ENCODE measurements around the gene CPSF7. TPM values are rescaled to one million over a fixed set of nuclear protein-coding genes. Genes with fewer than 3 reads are reported as not detected.
"Not testable (repeated sequence)": the region's sequence is repeated elsewhere in the genome, so short reads cannot be mapped to it uniquely, and the experiment has no call there.

Gene CPSF7
- total and polyA plus RNA-seq, 9 donors, result 27.8 to 75.9 (median 66.1) TPM

DNA sequence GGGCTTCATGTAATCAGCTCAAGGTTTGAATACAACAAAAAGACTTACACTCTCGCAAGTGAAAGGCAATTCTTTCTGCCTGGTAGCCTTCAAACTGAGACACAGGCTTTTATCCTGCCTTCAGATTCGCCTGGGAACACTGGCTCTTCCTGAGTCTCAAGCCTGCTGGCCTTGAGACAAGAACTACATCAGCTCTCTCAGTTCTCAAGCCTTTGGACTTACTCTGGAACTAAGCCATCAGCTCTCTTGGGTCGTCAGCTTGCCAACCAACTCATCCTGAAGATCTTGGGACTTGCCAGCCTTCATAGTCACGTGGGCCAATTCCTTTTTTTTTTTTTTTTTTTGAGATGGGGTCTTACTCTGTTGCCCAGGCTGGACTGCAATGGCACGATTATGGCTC, 43.1 kb upstream of the CPSF7 start:
- Histone ChIP-seq H3K9me3 (replicated peaks; ENCODE audit: control insufficient read depth, low read depth, low read length) (peaks cover 2% of the 10 kb centered on the region), H3K36me3 (ENCODE audit: control insufficient read depth, insufficient read depth, low read length) (peaks cover 20% of the 10 kb centered on the region), H3K27me3 (ENCODE audit: control insufficient read depth, insufficient read depth, low read length) (peaks cover 1% of the 10 kb centered on the region), H3K4me1 (ENCODE audit: control insufficient read depth, insufficient read depth, low read length) (peaks cover 27% of the 10 kb centered on the region), H3K4me3 (ENCODE audit: low read length) (no peak overlapping the region), H3K27ac (ENCODE audit: low read length) (peak overlapping the region; percentile 78)
- WGBS (ENCODE audit: insufficient coverage), result 21% methylated on average over 3 of the region's 5 CpGs
- DNase-seq, result peak; percentile 89

DNA sequence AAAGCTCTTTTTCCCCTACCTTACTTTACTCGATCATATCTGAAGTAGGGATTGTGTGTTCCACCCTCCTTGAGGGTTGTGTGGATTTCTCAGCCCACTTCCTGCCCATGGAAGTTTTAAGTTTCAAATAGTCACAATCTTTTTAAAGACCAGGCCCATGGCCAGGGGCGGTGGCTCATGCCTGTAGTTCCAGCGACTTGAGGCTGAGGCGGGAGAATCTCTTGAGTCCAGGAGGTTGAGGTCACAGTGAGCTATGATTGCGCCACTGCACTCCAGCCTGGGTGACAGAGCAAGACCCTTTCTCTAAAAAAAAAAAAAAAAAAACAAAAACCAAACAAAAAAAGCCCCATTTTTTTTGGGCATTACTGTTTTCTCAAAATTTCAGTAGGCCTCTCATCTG, 42.5 kb upstream of the CPSF7 start:
- Histone ChIP-seq H3K4me1 (ENCODE audit: control insufficient read depth, insufficient read depth, low read length) (peaks cover 21% of the 10 kb centered on the region), H3K4me3 (ENCODE audit: low read length) (no peak overlapping the region), H3K9me3 (replicated peaks; ENCODE audit: control insufficient read depth, low read depth, low read length) (peaks cover 2% of the 10 kb centered on the region), H3K36me3 (ENCODE audit: control insufficient read depth, insufficient read depth, low read length) (peaks cover 20% of the 10 kb centered on the region), H3K27ac (ENCODE audit: low read length) (peak overlapping the region; percentile 78), H3K27me3 (ENCODE audit: control insufficient read depth, insufficient read depth, low read length) (no peaks in the 10 kb centered on the region)
- no CpG with 5 or more reads among the region's 5 CpGs for WGBS (ENCODE audit: insufficient coverage)
- DNase-seq, result peak; percentile 73

DNA sequence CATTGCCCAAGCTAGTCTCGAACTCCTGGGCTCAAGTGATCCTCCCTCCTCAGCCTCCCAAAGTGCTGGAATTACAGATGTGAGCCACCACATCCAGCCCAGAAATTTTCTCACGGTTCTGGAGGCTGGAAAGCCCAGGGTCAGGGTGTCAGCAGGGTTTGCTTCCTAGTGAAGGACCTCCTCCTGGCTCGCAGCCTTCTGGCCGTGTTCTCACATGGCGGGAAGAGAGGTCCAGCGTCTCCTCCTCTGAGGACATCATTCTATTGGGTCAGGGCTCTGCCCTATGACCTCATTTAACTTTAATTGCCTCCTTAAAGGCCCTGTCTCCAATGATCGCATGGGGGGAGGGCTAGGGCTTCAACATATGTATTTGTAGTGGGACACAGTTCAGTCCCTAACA, 38.2 kb upstream of the CPSF7 start:
- WGBS (ENCODE audit: insufficient coverage), result 58% methylated on average over 6 of the region's 7 CpGs
- no peak overlapping the region for H3K27ac ChIP-seq (ENCODE audit: low read length)

DNA sequence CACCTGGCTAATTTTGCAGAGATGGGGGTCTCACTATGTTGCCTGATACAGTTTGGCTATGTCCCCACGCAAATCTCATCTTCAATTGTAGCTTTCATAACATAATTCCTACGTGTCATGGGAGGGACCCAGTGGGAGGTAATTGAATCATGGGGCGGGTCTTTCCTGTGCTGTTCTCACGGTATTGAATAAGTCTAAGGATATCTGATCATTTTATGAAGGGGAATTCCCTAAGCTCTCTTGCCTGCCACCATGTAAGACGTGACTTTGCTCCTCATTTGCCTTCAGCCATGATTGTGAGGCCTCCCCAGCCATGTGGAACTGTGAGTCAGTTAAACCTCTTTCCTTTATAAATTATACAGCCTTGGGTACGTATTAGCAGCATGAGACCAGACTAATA, 37.8 kb upstream of the CPSF7 start:
- H3K4me1 ChIP-seq (ENCODE audit: control insufficient read depth, insufficient read depth, low read length); DNase-seq; H3K4me3 ChIP-seq (ENCODE audit: low read length); H3K27ac ChIP-seq (ENCODE audit: low read length); H3K36me3 ChIP-seq (ENCODE audit: control insufficient read depth, insufficient read depth, low read length); H3K27me3 ChIP-seq (ENCODE audit: control insufficient read depth, insufficient read depth, low read length); H3K9me3 ChIP-seq (replicated peaks; ENCODE audit: control insufficient read depth, low read depth, low read length): not testable (repeated sequence)
- WGBS (ENCODE audit: insufficient coverage), result 88% methylated on average over 1 of the region's 6 CpGs

More for the DNA sequence above, 38.2 kb upstream of the CPSF7 start:
- DNase-seq, result no peak
- Histone ChIP-seq H3K36me3 (ENCODE audit: control insufficient read depth, insufficient read depth, low read length) (peaks cover 12% of the 10 kb centered on the region), H3K4me1 (ENCODE audit: control insufficient read depth, insufficient read depth, low read length) (peaks cover 12% of the 10 kb centered on the region), H3K27me3 (ENCODE audit: control insufficient read depth, insufficient read depth, low read length) (no peaks in the 10 kb centered on the region), H3K9me3 (replicated peaks; ENCODE audit: control insufficient read depth, low read depth, low read length) (no peaks in the 10 kb centered on the region), H3K4me3 (ENCODE audit: low read length) (no peak overlapping the region)

DNA sequence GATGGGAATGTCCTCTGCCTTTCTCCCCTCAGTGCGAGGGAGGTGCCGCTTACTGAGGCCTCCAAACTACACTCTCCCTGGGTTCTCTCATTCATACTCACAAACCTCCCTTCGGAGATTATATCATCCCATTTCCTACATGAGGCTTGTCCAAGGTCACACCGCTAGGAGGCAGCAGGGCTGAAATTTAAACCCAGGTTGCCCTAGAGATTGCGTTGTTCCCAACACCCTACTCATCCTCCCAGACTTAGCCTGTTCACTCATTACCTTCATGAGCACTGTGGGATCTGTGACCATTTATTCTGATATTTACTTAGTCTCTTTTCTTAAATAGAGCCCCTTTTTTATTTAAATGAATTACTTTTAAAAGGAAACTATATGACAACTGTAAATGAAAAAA, 31.2 kb upstream of the CPSF7 start:
- Histone ChIP-seq H3K27me3 (ENCODE audit: control insufficient read depth, insufficient read depth, low read length) (no peaks in the 10 kb centered on the region), H3K4me3 (ENCODE audit: low read length) (no peak overlapping the region), H3K9me3 (replicated peaks; ENCODE audit: control insufficient read depth, low read depth, low read length) (no peaks in the 10 kb centered on the region), H3K4me1 (ENCODE audit: control insufficient read depth, insufficient read depth, low read length) (peaks cover 2% of the 10 kb centered on the region), H3K27ac (ENCODE audit: low read length) (no peak overlapping the region), H3K36me3 (ENCODE audit: control insufficient read depth, insufficient read depth, low read length) (peaks cover 7% of the 10 kb centered on the region)
- 65% methylated on average over 4 of the region's 5 CpGs for WGBS (ENCODE audit: insufficient coverage)
- DNase-seq, result no peak

DNA sequence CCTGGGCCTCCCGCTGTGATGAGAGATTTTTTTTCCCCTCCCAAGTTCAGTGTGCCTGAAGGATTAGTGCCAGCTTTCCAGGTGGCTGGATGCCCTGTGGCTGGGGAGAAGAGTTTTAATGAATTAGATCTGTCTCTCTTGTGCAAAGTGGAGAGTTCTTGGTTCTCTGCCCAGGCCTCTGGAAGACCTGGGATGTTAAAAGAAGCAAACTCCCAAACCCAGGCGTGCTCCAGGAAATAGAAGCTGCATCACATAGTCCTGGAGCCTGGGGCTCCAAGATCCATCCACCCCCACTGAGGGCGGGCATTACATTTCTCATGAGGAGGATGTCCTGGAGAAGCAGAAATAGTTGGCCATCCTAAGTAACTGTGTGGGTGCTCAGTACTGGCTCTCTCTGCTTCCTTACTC, 30.7 kb upstream of the CPSF7 start:
- Histone ChIP-seq H3K9me3 (replicated peaks; ENCODE audit: control insufficient read depth, low read depth, low read length) (no peaks in the 10 kb centered on the region), H3K27me3 (ENCODE audit: control insufficient read depth, insufficient read depth, low read length) (no peaks in the 10 kb centered on the region), H3K27ac (ENCODE audit: low read length) (no peak overlapping the region), H3K36me3 (ENCODE audit: control insufficient read depth, insufficient read depth, low read length) (peaks cover 11% of the 10 kb centered on the region), H3K4me1 (ENCODE audit: control insufficient read depth, insufficient read depth, low read length) (peaks cover 2% of the 10 kb centered on the region), H3K4me3 (ENCODE audit: low read length) (no peak overlapping the region)
- peak; percentile 92 for DNase-seq
- no CpG with 5 or more reads among the region's 3 CpGs for WGBS (ENCODE audit: insufficient coverage)

DNA sequence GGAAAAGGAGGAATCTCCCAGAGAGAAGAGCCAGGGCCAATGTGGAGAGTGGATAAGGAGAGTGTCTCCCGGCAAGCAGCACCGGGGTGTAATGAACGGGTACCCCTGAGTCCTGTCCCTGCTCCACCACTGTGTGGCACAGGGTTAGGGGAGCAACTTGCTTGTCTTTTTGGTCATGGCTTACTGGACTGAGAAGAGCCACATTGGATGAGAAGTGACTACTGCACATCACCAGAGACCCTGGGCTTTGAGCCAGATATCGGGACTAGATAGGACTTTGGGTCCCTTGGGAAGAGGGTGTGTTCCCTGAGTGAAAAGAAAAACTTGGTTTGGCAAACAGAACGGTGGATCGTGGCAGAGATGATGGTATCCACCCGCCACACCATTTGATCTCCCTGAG, 24.7 kb upstream of the CPSF7 start:
- H3K4me3 ChIP-seq (ENCODE audit: low read length), result no peak overlapping the region
- no peak for DNase-seq
- H3K36me3 ChIP-seq (ENCODE audit: control insufficient read depth, insufficient read depth, low read length), result peaks cover 32% of the 10 kb centered on the region
- no peak overlapping the region for H3K27ac ChIP-seq (ENCODE audit: low read length)
- H3K9me3 ChIP-seq (replicated peaks; ENCODE audit: control insufficient read depth, low read depth, low read length), result no peaks in the 10 kb centered on the region
- H3K4me1 ChIP-seq (ENCODE audit: control insufficient read depth, insufficient read depth, low read length), result peaks cover 2% of the 10 kb centered on the region
- no peaks in the 10 kb centered on the region for H3K27me3 ChIP-seq (ENCODE audit: control insufficient read depth, insufficient read depth, low read length)
- WGBS (ENCODE audit: insufficient coverage), result 67% methylated on average over 4 of the region's 7 CpGs

DNA sequence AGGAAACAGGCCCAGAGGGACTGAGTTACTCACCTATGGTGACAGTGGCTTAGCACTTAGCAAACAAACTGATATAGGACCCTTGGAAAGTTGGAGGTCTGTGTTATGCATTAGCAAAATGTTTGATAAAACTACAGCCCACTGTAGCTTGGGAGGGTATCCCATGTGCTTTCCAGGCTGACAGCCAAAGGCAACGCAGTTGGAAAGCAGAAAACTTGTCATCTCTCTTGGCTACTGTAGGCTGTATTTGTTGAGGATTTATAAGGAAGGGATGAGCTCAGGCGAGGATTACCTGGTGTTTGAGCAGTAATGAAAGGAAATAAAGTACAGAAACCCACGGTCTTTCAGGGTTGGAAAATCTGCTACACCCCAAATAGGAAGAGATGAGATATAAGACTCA, 23.9 kb upstream of the CPSF7 start:
- peak; percentile 89 for DNase-seq
- WGBS (ENCODE audit: insufficient coverage), result 40% methylated on average over 2 of the region's 3 CpGs

DNA sequence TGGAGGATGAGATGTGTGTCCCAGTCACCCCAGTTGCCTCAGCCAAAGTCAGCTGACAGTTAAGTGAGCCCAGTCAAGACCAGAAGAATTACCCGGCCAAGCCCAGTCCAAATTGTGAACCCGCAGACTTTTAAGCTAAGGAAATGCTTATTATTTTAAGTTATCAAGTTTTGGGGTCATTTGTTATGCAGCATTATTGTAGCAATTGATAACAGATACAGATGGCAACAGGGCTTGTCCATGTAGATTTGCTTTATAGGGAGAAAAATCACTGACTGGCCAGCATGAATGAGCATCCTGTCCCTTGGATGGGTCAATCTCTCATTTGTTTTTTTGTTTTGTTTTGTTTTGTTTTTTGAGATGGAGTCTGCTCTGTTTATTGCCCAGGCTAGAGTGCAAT, 23.1 kb upstream of the CPSF7 start:
- H3K27me3 ChIP-seq (ENCODE audit: control insufficient read depth, insufficient read depth, low read length), result no peaks in the 10 kb centered on the region
- no CpG with 5 or more reads among the region's 2 CpGs for WGBS (ENCODE audit: insufficient coverage)
- H3K27ac ChIP-seq (ENCODE audit: low read length), result no peak overlapping the region
- H3K9me3 ChIP-seq (replicated peaks; ENCODE audit: control insufficient read depth, low read depth, low read length), result no peaks in the 10 kb centered on the region
- DNase-seq, result no peak
- no peak overlapping the region for H3K4me3 ChIP-seq (ENCODE audit: low read length)
- peaks cover 48% of the 10 kb centered on the region for H3K36me3 ChIP-seq (ENCODE audit: control insufficient read depth, insufficient read depth, low read length)
- peaks cover 5% of the 10 kb centered on the region for H3K4me1 ChIP-seq (ENCODE audit: control insufficient read depth, insufficient read depth, low read length)

More for the DNA sequence above, 23.9 kb upstream of the CPSF7 start:
- H3K4me3 ChIP-seq (ENCODE audit: low read length), result no peak overlapping the region
- H3K36me3 ChIP-seq (ENCODE audit: control insufficient read depth, insufficient read depth, low read length), result peaks cover 40% of the 10 kb centered on the region
- H3K4me1 ChIP-seq (ENCODE audit: control insufficient read depth, insufficient read depth, low read length), result peaks cover 2% of the 10 kb centered on the region
- H3K9me3 ChIP-seq (replicated peaks; ENCODE audit: control insufficient read depth, low read depth, low read length), result no peaks in the 10 kb centered on the region
- H3K27me3 ChIP-seq (ENCODE audit: control insufficient read depth, insufficient read depth, low read length), result no peaks in the 10 kb centered on the region
- no peak overlapping the region for H3K27ac ChIP-seq (ENCODE audit: low read length)

DNA sequence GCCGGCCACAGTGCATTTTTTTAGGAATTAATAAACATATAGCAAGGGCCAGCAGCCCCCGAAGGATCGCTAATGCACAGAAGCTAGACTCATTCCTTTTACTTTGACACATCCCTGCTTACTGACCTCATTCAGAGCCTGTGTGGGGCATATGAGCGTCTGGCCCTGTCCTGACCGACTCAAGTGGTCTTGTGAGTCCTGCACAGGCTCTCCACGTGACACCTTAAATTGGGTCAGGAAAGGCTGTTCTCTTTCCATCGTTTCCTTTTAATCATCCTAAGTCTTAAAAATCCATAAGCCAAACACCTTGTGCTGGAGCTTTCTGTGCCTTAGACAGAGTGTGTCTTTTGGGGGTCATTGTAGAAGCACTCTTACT, 18.8 kb upstream of the CPSF7 start:
- 79% methylated on average over 2 of the region's 7 CpGs for WGBS (ENCODE audit: insufficient coverage)
- no peak overlapping the region for H3K4me3 ChIP-seq (ENCODE audit: low read length)
- H3K4me1 ChIP-seq (ENCODE audit: control insufficient read depth, insufficient read depth, low read length), result peaks cover 14% of the 10 kb centered on the region
- H3K27ac ChIP-seq (ENCODE audit: low read length), result no peak overlapping the region
- H3K36me3 ChIP-seq (ENCODE audit: control insufficient read depth, insufficient read depth, low read length), result peaks cover 55% of the 10 kb centered on the region
- no peak for DNase-seq
- no peaks in the 10 kb centered on the region for H3K9me3 ChIP-seq (replicated peaks; ENCODE audit: control insufficient read depth, low read depth, low read length)
- no peaks in the 10 kb centered on the region for H3K27me3 ChIP-seq (ENCODE audit: control insufficient read depth, insufficient read depth, low read length)

Measured in muscle of leg (tissue), 11 donors.